Measurements from ENCODE around the gene RUSF1. TPM values are rescaled to one million over a fixed set of nuclear protein-coding genes. Genes with fewer than 3 reads are reported as not detected.

Gene RUSF1
- total RNA-seq, 1 experiment from 2014 or later: 30.5 TPM

- H3K4me1 ChIP-seq: peaks cover 14% of the 10 kb centered on the region
Measured at GRCh38 chr16:31501226-31501965, 6.8 kb downstream of the RUSF1 start.

GRCh38 chr16:31499928-31500327 is 8.3 kb downstream of the RUSF1 start:
- POLR2A ChIA-PET: interaction anchor here (0.5 kb wide), 1 partner anchor 402 kb away, joined by 3 read pairs; no protein-coding TSS in a partner anchor
- Mint-ChIP-seq H3K27ac (ENCODE audit: unreplicated experiment) (no peak overlapping the region), H3K4me1 (ENCODE audit: low read depth, unreplicated experiment) (peaks cover 6% of the 10 kb centered on the region), H3K4me3 (ENCODE audit: unreplicated experiment) (no peak overlapping the region), H3K36me3 (ENCODE audit: insufficient read depth, unreplicated experiment) (peaks cover 5% of the 10 kb centered on the region), H3K9me3 (ENCODE audit: unreplicated experiment) (no peaks in the 10 kb centered on the region), H3K27me3 (ENCODE audit: insufficient read depth, unreplicated experiment) (no peaks in the 10 kb centered on the region)
- intact Hi-C loops (cut with micrococcal nuclease; ENCODE audit: unreplicated experiment): no loop called here
- H3K9me3 ChIP-seq: no peaks in the 10 kb centered on the region
- BruUV-seq (replicated peaks): no TSS peak
- no peak for TF ChIP-seq CTCF (IDR thresholded peaks at IDR 0.05; ENCODE audit: insufficient read depth in 1 of 2, low read depth in 1 of 2, low read length in 1 of 2, severe bottlenecking in 1 of 2, unreplicated experiment in 1 of 2)
- no peaks in the 10 kb centered on the region for H3K27me3 ChIP-seq (replicated peaks; ENCODE audit: control insufficient read depth, insufficient read depth, low read length)
- CTCF ChIA-PET: no interaction called here
- H3K4me3 ChIP-seq (ENCODE audit: low read depth, low read length): no peak overlapping the region
- H3K36me3 ChIP-seq (ENCODE audit: control insufficient read depth, insufficient read depth, low read length): no peaks in the 10 kb centered on the region
- H3K4me1 ChIP-seq: peaks cover 14% of the 10 kb centered on the region
- no peak for DNase-seq

More at GRCh38 chr16:31501226-31501965, 6.8 kb downstream of the RUSF1 start:
- BruUV-seq (replicated peaks): no TSS peak
- no peaks in the 10 kb centered on the region for H3K9me3 ChIP-seq
- no peaks in the 10 kb centered on the region for H3K36me3 ChIP-seq (ENCODE audit: control insufficient read depth, insufficient read depth, low read length)
- H3K4me3 ChIP-seq (ENCODE audit: low read depth, low read length): no peak overlapping the region
- POLR2A ChIA-PET: interaction anchor here (1.0 kb wide), 2 partner anchors 24 to 211 kb away, joined by 3 to 4 read pairs; a partner anchor contains a TSS
- Mint-ChIP-seq H3K27ac (ENCODE audit: unreplicated experiment) (no peak overlapping the region), H3K9me3 (ENCODE audit: unreplicated experiment) (no peaks in the 10 kb centered on the region), H3K4me1 (ENCODE audit: low read depth, unreplicated experiment) (peaks cover 6% of the 10 kb centered on the region), H3K27me3 (ENCODE audit: insufficient read depth, unreplicated experiment) (no peaks in the 10 kb centered on the region), H3K36me3 (ENCODE audit: insufficient read depth, unreplicated experiment) (peaks cover 5% of the 10 kb centered on the region), H3K4me3 (ENCODE audit: unreplicated experiment) (no peak overlapping the region)
- CTCF ChIA-PET: interaction anchor here (0.6 kb wide), 1 partner anchor 30 kb away, joined by 3 read pairs; no protein-coding TSS in a partner anchor
- no peak for DNase-seq
- no peaks in the 10 kb centered on the region for H3K27me3 ChIP-seq (replicated peaks; ENCODE audit: control insufficient read depth, insufficient read depth, low read length)
- intact Hi-C loops (cut with micrococcal nuclease; ENCODE audit: unreplicated experiment): no loop called here
- no peak for TF ChIP-seq CTCF (IDR thresholded peaks at IDR 0.05; ENCODE audit: insufficient read depth in 1 of 2, low read depth in 1 of 2, low read length in 1 of 2, severe bottlenecking in 1 of 2, unreplicated experiment in 1 of 2)

GRCh38 chr16:31498493-31498892 is 9.7 kb downstream of the RUSF1 start:
- DNase-seq: no peak
- H3K4me1 Mint-ChIP-seq (ENCODE audit: low read depth, unreplicated experiment): peaks cover 6% of the 10 kb centered on the region
- H3K9me3 Mint-ChIP-seq (ENCODE audit: unreplicated experiment): no peaks in the 10 kb centered on the region
- BruUV-seq (replicated peaks): no TSS peak
- Histone ChIP-seq H3K9me3 (no peaks in the 10 kb centered on the region), H3K36me3 (ENCODE audit: control insufficient read depth, insufficient read depth, low read length) (no peaks in the 10 kb centered on the region; the same call in 1 of the 2 replicates), H3K4me3 (ENCODE audit: low read depth, low read length) (no peak overlapping the region), H3K4me1 (peaks cover 14% of the 10 kb centered on the region), H3K27me3 (replicated peaks; ENCODE audit: control insufficient read depth, insufficient read depth, low read length) (no peaks in the 10 kb centered on the region)
- no peak for TF ChIP-seq CTCF (IDR thresholded peaks at IDR 0.05; ENCODE audit: insufficient read depth in 1 of 2, low read depth in 1 of 2, low read length in 1 of 2, severe bottlenecking in 1 of 2, unreplicated experiment in 1 of 2)
- ChIA-PET POLR2A (no interaction called here), CTCF (no interaction called here)
- H3K27me3 Mint-ChIP-seq (ENCODE audit: insufficient read depth, unreplicated experiment): no peaks in the 10 kb centered on the region
- intact Hi-C loops (cut with micrococcal nuclease; ENCODE audit: unreplicated experiment): no loop called here
- H3K27ac Mint-ChIP-seq (ENCODE audit: unreplicated experiment): no peak overlapping the region
- H3K36me3 Mint-ChIP-seq (ENCODE audit: insufficient read depth, unreplicated experiment): peaks cover 5% of the 10 kb centered on the region
- H3K4me3 Mint-ChIP-seq (ENCODE audit: unreplicated experiment): no peak overlapping the region
